ENCODE data around the gene MYADML2.
"Not testable (repeated sequence)": the region's sequence is repeated elsewhere in the genome, so short reads cannot be mapped to it uniquely, and the experiment has no call there.

Gene MYADML2

GRCh38 chr17:81958633-81959342 lies 11.8 kb upstream of the MYADML2 start:
- DNase-seq: no peak

- DNase-seq: no peak
Observed at GRCh38 chr17:81957691-81958432, 10.8 kb upstream of the MYADML2 start.

GRCh38 chr17:81956607-81957589 lies 9.9 kb upstream of the MYADML2 start:
- no peak for DNase-seq

- no peak for DNase-seq
Observed at GRCh38 chr17:81955756-81956544, 8.9 kb upstream of the MYADML2 start.

GRCh38 chr17:81955058-81955681 lies 8.1 kb upstream of the MYADML2 start:
- DNase-seq: no peak

- no peak for DNase-seq
Observed at GRCh38 chr17:81954131-81955057, 7.4 kb upstream of the MYADML2 start.

- DNase-seq: not testable (repeated sequence)
Observed at GRCh38 chr17:81953443-81953842, 6.4 kb upstream of the MYADML2 start.

- no peak for DNase-seq
Observed at GRCh38 chr17:81952792-81953228, 5.8 kb upstream of the MYADML2 start.

GRCh38 chr17:81951785-81952684 lies 5.0 kb upstream of the MYADML2 start:
- no peak for DNase-seq

- no peak for DNase-seq
Observed at GRCh38 chr17:81950501-81950900, 3.5 kb upstream of the MYADML2 start.

GRCh38 chr17:81948635-81949378 lies 1.8 kb upstream of the MYADML2 start:
- no peak for DNase-seq

GRCh38 chr17:81944858-81945257 lies 2.2 kb downstream of the MYADML2 start:
- DNase-seq: no peak

- DNase-seq: no peak
Observed at GRCh38 chr17:81942167-81942553, 4.9 kb downstream of the MYADML2 start.

GRCh38 chr17:81941484-81942166 lies 5.4 kb downstream of the MYADML2 start:
- DNase-seq: no peak

- no peak for DNase-seq
Observed at GRCh38 chr17:81940538-81941483, 6.2 kb downstream of the MYADML2 start.

GRCh38 chr17:81939881-81940385 lies 7.1 kb downstream of the MYADML2 start:
- DNase-seq: no peak

- no peak for DNase-seq
Observed at GRCh38 chr17:81939218-81939617, 7.8 kb downstream of the MYADML2 start.

Data from AML-193 (cell line).